H1 (cell line): ENCODE results near the gene CLN6. TPM values are rescaled to one million over a fixed set of nuclear protein-coding genes. Genes with fewer than 3 reads are reported as not detected.

Experiments used
- CEBPB ChIP-seq: IDR thresholded peaks from 2 replicates; pipeline ENCODE4 v1.6.1; 2012; ENCODE audit warnings: low read depth, low read length
- CHD1 ChIP-seq: IDR thresholded peaks from 2 replicates; pipeline ENCODE4 v1.6.1; 2012; ENCODE audit warnings: low read depth, low read length, improper control_type of control experiment
- CHD2 ChIP-seq: IDR thresholded peaks from 2 replicates; pipeline ENCODE4 v1.6.1; 2012; ENCODE audit warnings: low read length, improper control_type of control experiment
- SIN3A ChIP-seq, 2 experiments: IDR thresholded peaks in 1 of 2; conservative IDR thresholded peaks in 1 of 2; 2 replicates each; pipeline ENCODE4 v1.6.1; 2011 to 2012; ENCODE audit warnings: low read length in 2 of 2, improper control_type of control experiment in 1 of 2, low read depth in 1 of 2, mild to moderate bottlenecking in 1 of 2
- SP1 ChIP-seq: IDR thresholded peaks from 2 replicates; pipeline ENCODE4 v1.6.1; 2011; ENCODE audit warnings: low read depth, low read length
- polyA plus RNA-seq, 7 experiments: library from polyadenylated mRNA; depleted of rRNA in 3 of 7; stranded (reverse) in 5 of 7; unstranded in 2 of 7; fragments of >200 nt in 5 of 7; fragments of 200-250 nt in 2 of 7; gene quantifications; 1 replicate in 5 of 7; 2 replicates in 1 of 7; 4 replicates in 1 of 7; pipeline versions ENCODE4 v1.2.1 to v1.2.3, GENCODE V29; 2011 to 2013; ENCODE audit warnings: missing spikeins in 2 of 7, mixed read lengths in 2 of 7
- total RNA-seq: library from RNA; stranded (reverse); fragmentation: NEBNext Ultra II Directional; extraction: Animal tissue kit (Norgen Biotek cat#: 25700); gene quantifications from 2 replicates; pipeline ENCODE4 v1.2.1, GENCODE V29; 2021
- TF ChIP-seq, protein P1 (sequence below): IDR thresholded peaks from 2 replicates; pipeline ENCODE4 v1.6.1; 2012; ENCODE audit warnings: low read length, inconsistent platforms
- TF ChIP-seq, protein P2 (sequence below): fragments of 300-600 bp; sonication (generic); IDR thresholded peaks from 2 replicates; pipeline ENCODE4 v1.7.1; 2012; ENCODE audit warnings: low read length, moderate library complexity, mild to moderate bottlenecking, inconsistent platforms; ENCODE audit not compliant: insufficient replicate concordance

Gene CLN6
- total and polyA plus RNA-seq, 2 of the 8 experiments (the other 6 are each of a cell fraction or from before 2014, with no cell fraction given) = 60.0 to 137 TPM

DNA sequence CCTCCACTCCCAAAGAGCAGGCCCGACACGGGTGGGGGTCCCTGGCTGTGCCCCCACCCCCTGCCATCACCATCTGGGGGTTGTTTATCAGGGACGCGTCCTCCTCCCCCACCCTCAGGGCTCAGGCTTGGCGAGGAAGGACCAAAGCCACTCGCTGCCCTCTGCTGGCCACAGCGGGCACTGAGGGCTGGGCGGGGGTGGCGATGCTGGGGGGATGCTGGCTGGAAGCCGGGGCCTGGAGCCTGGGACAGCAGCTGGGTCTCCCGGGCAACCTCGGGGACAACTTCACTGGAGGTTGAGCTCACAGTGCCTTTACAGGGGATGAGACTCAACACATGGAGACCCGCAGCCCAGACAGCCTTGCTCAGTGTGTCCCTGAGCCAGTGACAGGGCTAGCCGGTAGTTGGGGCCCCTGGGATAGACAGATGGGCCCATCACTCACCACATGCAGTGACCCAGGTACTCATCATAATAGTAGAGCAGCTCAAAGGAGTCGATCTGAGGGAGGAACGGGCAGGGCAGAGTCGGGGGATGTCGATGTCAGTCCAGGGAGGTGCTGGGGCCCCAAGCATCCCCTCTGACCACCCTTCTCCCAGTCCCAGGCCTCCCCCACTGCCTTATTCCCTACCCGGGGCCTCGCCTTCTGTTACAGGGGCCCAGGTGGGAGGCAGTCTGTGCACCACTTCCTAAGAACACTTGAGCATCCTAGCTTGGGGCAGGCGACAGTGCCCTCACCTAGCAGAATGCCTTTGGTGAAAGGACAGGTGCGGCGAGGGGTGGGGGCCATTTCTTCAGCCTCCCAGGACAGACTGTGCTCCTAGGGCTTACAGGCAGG, 18.5 kb downstream of the CLN6 start (continued):
- TF ChIP-seq, protein P1, sequence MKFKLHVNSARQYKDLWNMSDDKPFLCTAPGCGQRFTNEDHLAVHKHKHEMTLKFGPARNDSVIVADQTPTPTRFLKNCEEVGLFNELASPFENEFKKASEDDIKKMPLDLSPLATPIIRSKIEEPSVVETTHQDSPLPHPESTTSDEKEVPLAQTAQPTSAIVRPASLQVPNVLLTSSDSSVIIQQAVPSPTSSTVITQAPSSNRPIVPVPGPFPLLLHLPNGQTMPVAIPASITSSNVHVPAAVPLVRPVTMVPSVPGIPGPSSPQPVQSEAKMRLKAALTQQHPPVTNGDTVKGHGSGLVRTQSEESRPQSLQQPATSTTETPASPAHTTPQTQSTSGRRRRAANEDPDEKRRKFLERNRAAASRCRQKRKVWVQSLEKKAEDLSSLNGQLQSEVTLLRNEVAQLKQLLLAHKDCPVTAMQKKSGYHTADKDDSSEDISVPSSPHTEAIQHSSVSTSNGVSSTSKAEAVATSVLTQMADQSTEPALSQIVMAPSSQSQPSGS = no peak
- TF ChIP-seq SIN3A (conservative IDR thresholded peaks at IDR 0.05 in 1 of 2, IDR thresholded peaks at IDR 0.05 in 1 of 2; ENCODE audit: low read depth in 1 of 2, low read length in 2 of 2) (0 out of 4 replicates have a peak, but pooled peaks of 1 of the 2 experiments have one; percentile 55), SP1 (no peak), CEBPB (no peak), CHD1 (no peak), CHD2 (no peak)
- TF ChIP-seq, protein P2, sequence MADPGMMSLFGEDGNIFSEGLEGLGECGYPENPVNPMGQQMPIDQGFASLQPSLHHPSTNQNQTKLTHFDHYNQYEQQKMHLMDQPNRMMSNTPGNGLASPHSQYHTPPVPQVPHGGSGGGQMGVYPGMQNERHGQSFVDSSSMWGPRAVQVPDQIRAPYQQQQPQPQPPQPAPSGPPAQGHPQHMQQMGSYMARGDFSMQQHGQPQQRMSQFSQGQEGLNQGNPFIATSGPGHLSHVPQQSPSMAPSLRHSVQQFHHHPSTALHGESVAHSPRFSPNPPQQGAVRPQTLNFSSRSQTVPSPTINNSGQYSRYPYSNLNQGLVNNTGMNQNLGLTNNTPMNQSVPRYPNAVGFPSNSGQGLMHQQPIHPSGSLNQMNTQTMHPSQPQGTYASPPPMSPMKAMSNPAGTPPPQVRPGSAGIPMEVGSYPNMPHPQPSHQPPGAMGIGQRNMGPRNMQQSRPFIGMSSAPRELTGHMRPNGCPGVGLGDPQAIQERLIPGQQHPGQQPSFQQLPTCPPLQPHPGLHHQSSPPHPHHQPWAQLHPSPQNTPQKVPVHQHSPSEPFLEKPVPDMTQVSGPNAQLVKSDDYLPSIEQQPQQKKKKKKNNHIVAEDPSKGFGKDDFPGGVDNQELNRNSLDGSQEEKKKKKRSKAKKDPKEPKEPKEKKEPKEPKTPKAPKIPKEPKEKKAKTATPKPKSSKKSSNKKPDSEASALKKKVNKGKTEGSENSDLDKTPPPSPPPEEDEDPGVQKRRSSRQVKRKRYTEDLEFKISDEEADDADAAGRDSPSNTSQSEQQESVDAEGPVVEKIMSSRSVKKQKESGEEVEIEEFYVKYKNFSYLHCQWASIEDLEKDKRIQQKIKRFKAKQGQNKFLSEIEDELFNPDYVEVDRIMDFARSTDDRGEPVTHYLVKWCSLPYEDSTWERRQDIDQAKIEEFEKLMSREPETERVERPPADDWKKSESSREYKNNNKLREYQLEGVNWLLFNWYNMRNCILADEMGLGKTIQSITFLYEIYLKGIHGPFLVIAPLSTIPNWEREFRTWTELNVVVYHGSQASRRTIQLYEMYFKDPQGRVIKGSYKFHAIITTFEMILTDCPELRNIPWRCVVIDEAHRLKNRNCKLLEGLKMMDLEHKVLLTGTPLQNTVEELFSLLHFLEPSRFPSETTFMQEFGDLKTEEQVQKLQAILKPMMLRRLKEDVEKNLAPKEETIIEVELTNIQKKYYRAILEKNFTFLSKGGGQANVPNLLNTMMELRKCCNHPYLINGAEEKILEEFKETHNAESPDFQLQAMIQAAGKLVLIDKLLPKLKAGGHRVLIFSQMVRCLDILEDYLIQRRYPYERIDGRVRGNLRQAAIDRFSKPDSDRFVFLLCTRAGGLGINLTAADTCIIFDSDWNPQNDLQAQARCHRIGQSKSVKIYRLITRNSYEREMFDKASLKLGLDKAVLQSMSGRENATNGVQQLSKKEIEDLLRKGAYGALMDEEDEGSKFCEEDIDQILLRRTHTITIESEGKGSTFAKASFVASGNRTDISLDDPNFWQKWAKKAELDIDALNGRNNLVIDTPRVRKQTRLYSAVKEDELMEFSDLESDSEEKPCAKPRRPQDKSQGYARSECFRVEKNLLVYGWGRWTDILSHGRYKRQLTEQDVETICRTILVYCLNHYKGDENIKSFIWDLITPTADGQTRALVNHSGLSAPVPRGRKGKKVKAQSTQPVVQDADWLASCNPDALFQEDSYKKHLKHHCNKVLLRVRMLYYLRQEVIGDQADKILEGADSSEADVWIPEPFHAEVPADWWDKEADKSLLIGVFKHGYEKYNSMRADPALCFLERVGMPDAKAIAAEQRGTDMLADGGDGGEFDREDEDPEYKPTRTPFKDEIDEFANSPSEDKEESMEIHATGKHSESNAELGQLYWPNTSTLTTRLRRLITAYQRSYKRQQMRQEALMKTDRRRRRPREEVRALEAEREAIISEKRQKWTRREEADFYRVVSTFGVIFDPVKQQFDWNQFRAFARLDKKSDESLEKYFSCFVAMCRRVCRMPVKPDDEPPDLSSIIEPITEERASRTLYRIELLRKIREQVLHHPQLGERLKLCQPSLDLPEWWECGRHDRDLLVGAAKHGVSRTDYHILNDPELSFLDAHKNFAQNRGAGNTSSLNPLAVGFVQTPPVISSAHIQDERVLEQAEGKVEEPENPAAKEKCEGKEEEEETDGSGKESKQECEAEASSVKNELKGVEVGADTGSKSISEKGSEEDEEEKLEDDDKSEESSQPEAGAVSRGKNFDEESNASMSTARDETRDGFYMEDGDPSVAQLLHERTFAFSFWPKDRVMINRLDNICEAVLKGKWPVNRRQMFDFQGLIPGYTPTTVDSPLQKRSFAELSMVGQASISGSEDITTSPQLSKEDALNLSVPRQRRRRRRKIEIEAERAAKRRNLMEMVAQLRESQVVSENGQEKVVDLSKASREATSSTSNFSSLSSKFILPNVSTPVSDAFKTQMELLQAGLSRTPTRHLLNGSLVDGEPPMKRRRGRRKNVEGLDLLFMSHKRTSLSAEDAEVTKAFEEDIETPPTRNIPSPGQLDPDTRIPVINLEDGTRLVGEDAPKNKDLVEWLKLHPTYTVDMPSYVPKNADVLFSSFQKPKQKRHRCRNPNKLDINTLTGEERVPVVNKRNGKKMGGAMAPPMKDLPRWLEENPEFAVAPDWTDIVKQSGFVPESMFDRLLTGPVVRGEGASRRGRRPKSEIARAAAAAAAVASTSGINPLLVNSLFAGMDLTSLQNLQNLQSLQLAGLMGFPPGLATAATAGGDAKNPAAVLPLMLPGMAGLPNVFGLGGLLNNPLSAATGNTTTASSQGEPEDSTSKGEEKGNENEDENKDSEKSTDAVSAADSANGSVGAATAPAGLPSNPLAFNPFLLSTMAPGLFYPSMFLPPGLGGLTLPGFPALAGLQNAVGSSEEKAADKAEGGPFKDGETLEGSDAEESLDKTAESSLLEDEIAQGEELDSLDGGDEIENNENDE = no peak
